Measurements from ENCODE around the gene C1R. TPM values are rescaled to one million over a fixed set of nuclear protein-coding genes. Genes with fewer than 3 reads are reported as not detected.

Gene C1R
- total RNA-seq, 1 experiment from 2014 or later, result 11.5 TPM

DNA sequence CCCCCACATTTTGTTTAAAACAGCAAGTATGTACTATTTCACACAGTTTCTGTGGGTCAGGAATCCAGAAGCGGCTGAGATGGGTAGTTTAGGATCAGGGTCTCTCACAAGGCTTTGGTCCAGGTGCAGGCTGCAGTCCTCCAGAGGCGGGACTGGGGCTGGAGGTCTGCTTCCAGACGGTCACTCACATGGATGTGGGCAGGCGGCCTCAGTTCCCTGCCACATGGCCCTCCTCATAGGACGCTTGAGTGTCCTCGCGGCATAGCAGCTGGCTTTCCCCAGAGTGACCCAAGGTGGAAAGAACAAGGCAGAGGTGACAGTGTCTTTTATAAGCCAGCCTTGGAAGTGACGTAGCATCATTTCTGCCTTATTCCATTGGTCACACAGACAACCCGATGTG lies 24.7 kb upstream of the C1R start:
- no peak overlapping the region for H3K27ac Mint-ChIP-seq

More for the DNA sequence above, 24.7 kb upstream of the C1R start:
- Histone ChIP-seq H3K18ac (ENCODE audit: insufficient read length, low read depth, low read length) (no peak overlapping the region), H3K23me2 (ENCODE audit: insufficient read length, low read depth, low read length, poor library complexity, severe bottlenecking) (no peaks in the 10 kb centered on the region), H2BK12ac (ENCODE audit: insufficient read length, low read depth, low read length) (no peak overlapping the region), H4K8ac (replicated peaks; ENCODE audit: insufficient read length, low read depth, low read length) (no peak overlapping the region), H2BK5ac (ENCODE audit: insufficient read length, low read length) (no peak overlapping the region), H3K14ac (ENCODE audit: insufficient read depth, low read length) (no peak overlapping the region), H3K4me2 (ENCODE audit: insufficient read depth, insufficient read length, low read length) (no peak overlapping the region), H3K27ac (ENCODE audit: insufficient read length, low read depth, low read length) (no peak overlapping the region), H2BK15ac (ENCODE audit: low read depth, low read length) (no peak overlapping the region), H2AK5ac (ENCODE audit: insufficient read length, low read length) (no peak overlapping the region), H3K56ac (ENCODE audit: insufficient read length, low read depth, low read length) (no peak overlapping the region), H2BK120ac (ENCODE audit: low read depth, low read length, poor library complexity, severe bottlenecking) (no peak overlapping the region), H4K20me1 (ENCODE audit: control insufficient read depth, insufficient read depth, insufficient read length) (no peaks in the 10 kb centered on the region), H3K79me1 (ENCODE audit: insufficient read depth, low read depth, low read length, poor library complexity, severe bottlenecking) (no peaks in the 10 kb centered on the region), H3K9me3 (ENCODE audit: control insufficient read depth, low read depth, low read length) (no peaks in the 10 kb centered on the region), H4K91ac (ENCODE audit: insufficient read length, low read depth, low read length) (no peak overlapping the region), H2BK20ac (ENCODE audit: low read depth, low read length, poor library complexity, severe bottlenecking) (no peak overlapping the region), H4K5ac (ENCODE audit: insufficient read length, low read depth, low read length) (no peak overlapping the region), H3K79me2 (ENCODE audit: insufficient read depth, low read length) (no peaks in the 10 kb centered on the region), H3K9ac (ENCODE audit: extremely low read depth, insufficient read length, low read length) (no peak overlapping the region), H3K27me3 (ENCODE audit: insufficient read depth, low read length) (no peaks in the 10 kb centered on the region), H2AFZ (ENCODE audit: low read length) (no peak overlapping the region), H3K4me1 (ENCODE audit: insufficient read depth, low read length) (no peaks in the 10 kb centered on the region), H3K23ac (ENCODE audit: insufficient read length, low read depth, low read length) (no peak overlapping the region), H3K4ac (ENCODE audit: low read depth, low read length) (no peak overlapping the region), H3T11ph (ENCODE audit: low read length) (no peak overlapping the region)
- Mint-ChIP-seq H3K36me3 (ENCODE audit: insufficient read depth in 1 of 3, low read depth in 3 of 3) (no peaks in the 10 kb centered on the region), H3K4me3 (no peak overlapping the region), H3K9me3 (no peaks in the 10 kb centered on the region), H3K27me3 (ENCODE audit: low read depth) (peaks cover 6% of the 10 kb centered on the region), H3K4me1 (peaks cover 0 to 5% of the 10 kb centered on the region in 2 experiments; a peak in 2 of 4 replicates)
- no CpG with 5 or more reads among the region's 9 CpGs for WGBS (ENCODE audit: extremely low coverage, insufficient read length, low lambda C conversion rate)
- no peak for DNase-seq
- TF ChIP-seq, protein P1, sequence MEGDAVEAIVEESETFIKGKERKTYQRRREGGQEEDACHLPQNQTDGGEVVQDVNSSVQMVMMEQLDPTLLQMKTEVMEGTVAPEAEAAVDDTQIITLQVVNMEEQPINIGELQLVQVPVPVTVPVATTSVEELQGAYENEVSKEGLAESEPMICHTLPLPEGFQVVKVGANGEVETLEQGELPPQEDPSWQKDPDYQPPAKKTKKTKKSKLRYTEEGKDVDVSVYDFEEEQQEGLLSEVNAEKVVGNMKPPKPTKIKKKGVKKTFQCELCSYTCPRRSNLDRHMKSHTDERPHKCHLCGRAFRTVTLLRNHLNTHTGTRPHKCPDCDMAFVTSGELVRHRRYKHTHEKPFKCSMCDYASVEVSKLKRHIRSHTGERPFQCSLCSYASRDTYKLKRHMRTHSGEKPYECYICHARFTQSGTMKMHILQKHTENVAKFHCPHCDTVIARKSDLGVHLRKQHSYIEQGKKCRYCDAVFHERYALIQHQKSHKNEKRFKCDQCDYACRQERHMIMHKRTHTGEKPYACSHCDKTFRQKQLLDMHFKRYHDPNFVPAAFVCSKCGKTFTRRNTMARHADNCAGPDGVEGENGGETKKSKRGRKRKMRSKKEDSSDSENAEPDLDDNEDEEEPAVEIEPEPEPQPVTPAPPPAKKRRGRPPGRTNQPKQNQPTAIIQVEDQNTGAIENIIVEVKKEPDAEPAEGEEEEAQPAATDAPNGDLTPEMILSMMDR (conservative IDR thresholded peaks at IDR 0.05), result no peak

Data from H9 (cell line).